VCaP (cell line): ENCODE results near the gene SH3PXD2A.
"Not testable (repeated sequence)": the region's sequence is repeated elsewhere in the genome, so short reads cannot be mapped to it uniquely, and the experiment has no call there.

Experiments
- H3K27ac ChIP-seq: fragments of 450-650 bp; 2 replicates; pipeline ENCODE4 v1.5.1; 2017
- CTCF ChIP-seq: fragments of 450-650 bp; conservative IDR thresholded peaks from 2 replicates; pipeline ENCODE4 v1.5.1; 2017; ENCODE audit warnings: mild to moderate bottlenecking, moderate library complexity

The SH3PXD2A gene

DNA sequence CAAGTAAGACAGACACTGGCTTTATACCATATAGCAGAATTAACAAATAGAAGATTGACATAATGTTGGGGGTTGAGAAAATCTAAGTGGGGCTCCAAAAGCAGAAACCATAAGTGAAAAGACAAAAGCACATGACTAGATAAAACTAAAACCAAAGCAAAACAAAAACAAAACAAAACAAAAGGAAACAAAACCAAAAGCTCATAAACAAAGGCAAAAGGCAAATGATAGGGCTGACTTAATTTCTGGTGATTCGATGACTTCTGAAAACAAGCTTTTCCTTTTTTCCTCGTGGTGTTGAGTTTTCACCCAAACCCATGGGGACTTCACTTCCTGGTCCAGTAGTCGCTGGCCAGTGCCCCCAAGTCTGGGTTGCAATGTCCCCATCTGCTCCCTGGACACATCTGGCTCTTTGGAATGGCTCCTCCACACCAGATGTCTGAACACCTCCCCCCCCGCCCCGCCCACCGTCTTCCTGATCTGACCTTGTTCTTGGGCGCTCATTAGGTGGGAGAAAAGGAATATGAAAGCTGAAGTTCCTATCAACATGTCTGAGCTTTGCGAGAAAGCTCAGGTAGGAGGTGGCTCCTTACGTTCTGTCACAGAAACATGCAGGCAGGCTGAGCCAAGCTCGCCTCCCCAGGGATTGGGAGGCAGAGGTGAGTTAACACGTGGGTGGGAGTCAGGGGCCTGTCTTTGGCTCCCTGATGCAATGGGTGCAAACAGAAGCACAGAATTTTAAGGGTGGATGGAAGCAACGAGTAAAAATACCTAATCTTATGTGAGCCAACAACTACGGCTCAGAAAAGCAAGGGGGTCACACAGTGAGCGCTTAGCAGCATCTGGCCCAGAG lies 240.8 kb downstream of the SH3PXD2A start:
- no peak overlapping the region for H3K27ac ChIP-seq
- no peak for TF ChIP-seq CTCF

- no peak for TF ChIP-seq CTCF
- H3K27ac ChIP-seq: no peak overlapping the region
Measured at GRCh38 chr10:103613616-103614015, 241.8 kb downstream of the SH3PXD2A start.

DNA sequence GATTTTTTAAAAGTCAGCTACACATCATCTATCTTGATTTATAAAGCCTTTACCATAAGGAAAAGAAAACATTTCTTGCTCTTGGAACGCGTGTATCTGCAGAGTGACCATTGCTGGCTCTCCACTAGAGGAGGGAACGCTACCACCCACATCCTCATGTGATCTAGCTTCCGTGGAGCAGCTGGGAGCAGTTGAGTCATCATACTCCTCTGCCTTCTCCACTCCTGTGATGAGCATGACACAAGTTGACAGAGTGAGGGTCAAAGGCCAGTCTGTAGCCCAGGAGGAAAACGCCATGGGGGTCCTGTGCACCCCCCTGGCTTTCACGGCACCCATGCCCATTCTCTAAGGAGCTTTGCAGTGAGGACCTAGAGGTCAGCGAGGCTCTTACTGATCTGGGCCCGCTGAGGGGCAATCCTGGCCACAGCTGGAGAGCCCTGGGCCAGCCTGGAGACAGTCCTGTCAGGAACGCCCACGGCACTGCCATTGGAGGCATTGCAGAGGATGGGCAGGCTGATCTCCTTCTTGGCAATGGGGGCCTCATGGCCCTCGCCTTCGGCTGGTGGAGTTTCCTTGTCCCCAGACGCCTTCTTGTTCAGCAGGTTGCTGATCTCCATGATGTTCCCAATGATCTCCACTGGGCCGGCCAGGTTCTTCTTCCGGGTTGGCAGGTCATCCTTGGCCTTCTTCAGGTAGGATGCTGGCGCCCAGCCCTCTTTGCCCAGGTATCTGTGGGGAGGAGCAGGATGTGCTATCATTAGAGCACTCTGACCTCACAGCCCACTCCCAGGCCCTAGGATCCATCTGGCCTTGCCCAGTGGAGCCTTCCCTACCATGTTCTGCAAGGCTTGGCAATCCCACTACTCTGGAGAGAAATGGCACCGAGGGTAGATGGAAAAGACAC lies 242.7 kb downstream of the SH3PXD2A start:
- no peak overlapping the region for H3K27ac ChIP-seq

GRCh38 chr10:103610921-103611511 lies 244.4 kb downstream of the SH3PXD2A start:
- H3K27ac ChIP-seq: no peak overlapping the region
- TF ChIP-seq CTCF: no peak

More for the DNA sequence above, 242.7 kb downstream of the SH3PXD2A start:
- TF ChIP-seq CTCF: no peak

DNA sequence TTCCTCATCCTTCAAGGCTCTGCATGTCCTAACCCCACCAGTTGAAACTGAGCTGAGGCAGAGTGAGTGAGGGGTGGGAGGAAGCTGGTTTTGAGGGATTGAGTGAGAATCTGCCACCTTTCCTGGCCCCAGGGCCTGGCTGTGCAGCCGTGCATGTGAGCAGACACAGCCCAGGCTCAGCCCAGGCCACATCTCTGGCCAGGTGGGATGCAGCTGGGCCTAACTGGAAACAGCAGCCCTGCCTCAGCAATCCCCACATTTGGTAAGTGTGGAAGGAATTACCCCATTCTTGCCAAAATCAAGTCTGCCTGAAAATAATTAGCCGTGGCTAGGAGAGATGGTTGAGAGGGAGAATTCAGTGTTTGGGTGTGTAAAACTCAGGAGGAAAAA lies 245.3 kb downstream of the SH3PXD2A start:
- no peak overlapping the region for H3K27ac ChIP-seq
- TF ChIP-seq CTCF: no peak

DNA sequence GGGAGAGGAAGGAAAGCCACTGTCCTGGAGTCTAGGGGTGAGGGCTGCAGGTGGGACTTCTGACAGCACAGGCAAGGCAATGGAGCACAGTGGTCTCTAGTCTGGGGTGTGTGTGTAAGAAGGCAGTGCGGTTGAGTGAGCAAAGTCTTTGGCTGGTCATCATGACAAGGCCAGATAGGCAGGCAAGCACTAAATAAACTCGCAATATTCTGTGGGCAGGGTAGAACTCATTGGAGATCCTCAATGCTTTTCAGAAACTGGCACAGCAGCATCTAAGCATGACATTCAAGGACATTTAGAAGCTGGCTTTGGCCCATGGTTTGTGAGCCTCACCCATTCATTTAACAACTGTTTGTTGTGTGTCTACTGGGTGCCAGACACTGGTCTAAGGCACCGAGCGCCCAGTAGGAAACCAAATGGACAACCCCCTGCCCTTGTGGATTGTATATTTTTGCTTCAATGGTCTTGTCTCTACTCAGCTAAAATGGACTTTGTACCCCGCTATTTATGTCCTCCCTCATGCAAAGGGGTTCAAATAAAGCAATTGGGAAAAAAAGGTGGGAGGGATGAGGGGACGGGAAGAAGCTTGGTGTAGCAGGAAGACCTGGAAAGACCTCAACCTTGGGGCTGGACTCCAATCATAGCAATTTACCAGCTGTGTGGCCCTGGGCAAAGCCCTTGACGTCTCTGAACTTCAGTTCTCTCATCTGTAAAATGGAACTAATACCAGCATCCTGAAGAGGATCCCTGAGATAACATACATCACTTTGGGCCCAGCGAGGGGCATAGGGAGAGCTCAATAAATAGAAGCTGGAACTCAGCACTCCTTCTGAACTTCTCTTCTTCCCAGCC lies 245.9 kb downstream of the SH3PXD2A start:
- H3K27ac ChIP-seq: no peak overlapping the region
- TF ChIP-seq CTCF: no peak

DNA sequence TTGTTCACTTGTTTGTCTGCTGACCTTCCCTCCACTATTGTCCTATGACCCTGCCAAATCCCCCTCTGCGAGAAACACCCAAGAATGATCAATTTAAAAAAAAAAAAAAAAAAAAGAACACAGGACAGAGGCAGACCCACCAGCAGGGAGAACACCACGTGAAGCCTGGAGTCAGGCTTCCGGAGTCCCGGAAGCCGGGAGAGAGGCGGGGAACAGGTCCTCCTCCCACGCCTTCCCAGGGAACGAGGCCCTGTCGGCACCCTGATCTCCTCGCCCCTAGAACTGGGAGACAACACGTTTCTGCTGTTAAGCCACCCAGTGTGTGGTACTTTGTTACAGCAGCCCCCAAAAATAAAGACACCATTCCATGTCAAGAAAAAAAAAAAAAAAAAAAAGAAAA lies 247.3 kb downstream of the SH3PXD2A start:
- H3K27ac ChIP-seq: not testable (repeated sequence)

DNA sequence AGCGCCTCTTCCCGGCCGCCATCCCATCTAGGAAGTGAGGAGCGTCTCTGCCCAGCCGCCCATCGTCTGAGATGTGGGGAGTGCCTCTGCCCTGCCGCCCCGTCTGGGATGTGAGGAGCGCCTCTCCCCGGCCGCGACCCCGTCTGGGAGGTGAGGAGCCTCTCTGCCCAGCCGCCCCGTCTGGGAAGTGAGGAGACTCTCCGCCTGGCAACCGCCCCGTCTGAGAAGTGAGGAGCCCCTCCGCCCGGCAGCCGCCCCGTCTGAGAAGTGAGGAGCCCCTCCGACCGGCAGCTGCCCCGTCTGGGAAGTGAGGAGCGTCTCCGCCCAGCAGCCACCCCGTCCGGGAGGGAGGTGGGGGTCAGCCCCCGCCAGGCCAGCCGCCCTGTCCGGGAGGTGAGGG lies 248.3 kb downstream of the SH3PXD2A start:
- H3K27ac ChIP-seq: not testable (repeated sequence)

GRCh38 chr10:103606097-103606438 lies 249.3 kb downstream of the SH3PXD2A start:
- H3K27ac ChIP-seq: not testable (repeated sequence)
